SW480 (cell line): Measurements from ENCODE around the gene C18orf32.
"Not testable (repeated sequence)": the region's sequence is repeated elsewhere in the genome, so short reads cannot be mapped to it uniquely, and the experiment has no call there.

Source experiments
- DNase-seq: peaks from one replicate; pipeline ENCODE4 v3.0.0-alpha.2; 2016; ENCODE audit warnings: low spot score

The C18orf32 gene

GRCh38 chr18:49500201-49500921 is 13.3 kb upstream of the C18orf32 start:
- no peak for DNase-seq

DNA sequence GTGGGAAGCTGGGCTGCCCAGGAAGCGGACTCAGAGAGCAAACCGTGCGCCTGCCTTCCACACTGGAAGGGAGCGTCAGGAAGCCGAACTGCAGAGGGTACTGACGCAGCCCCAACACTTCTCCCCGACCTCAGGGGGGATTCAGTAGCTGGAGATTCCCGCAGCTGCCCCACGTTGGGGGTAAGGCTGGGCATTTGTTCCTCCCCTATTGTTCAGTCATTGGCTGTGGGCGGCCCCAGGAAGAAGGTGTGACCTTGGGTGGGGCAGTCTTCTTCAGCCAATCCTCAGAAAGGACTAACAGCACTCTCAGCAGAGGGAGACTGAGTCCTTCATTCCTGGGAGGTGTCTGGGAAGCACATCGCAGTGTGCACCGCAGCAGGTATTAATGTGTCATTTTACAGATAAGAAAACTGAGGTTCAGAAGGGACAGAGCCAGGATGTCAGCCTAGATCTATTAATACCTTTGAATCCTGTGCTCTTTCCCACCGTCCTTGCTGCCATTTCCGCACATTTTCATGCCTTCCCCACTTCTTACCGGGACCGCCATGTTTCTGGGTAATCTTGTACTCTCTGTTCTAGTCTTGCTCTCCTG is 12.1 kb upstream of the C18orf32 start:
- no peak for DNase-seq

- DNase-seq, result no peak
These were observed 8.4 kb upstream of the C18orf32 start for GRCh38 chr18:49495480-49495879.

GRCh38 chr18:49495076-49495475 is 8.0 kb upstream of the C18orf32 start:
- no peak for DNase-seq

GRCh38 chr18:49494660-49495059 is 7.6 kb upstream of the C18orf32 start:
- no peak for DNase-seq

GRCh38 chr18:49492694-49493033 is 5.6 kb upstream of the C18orf32 start:
- no peak for DNase-seq

DNA sequence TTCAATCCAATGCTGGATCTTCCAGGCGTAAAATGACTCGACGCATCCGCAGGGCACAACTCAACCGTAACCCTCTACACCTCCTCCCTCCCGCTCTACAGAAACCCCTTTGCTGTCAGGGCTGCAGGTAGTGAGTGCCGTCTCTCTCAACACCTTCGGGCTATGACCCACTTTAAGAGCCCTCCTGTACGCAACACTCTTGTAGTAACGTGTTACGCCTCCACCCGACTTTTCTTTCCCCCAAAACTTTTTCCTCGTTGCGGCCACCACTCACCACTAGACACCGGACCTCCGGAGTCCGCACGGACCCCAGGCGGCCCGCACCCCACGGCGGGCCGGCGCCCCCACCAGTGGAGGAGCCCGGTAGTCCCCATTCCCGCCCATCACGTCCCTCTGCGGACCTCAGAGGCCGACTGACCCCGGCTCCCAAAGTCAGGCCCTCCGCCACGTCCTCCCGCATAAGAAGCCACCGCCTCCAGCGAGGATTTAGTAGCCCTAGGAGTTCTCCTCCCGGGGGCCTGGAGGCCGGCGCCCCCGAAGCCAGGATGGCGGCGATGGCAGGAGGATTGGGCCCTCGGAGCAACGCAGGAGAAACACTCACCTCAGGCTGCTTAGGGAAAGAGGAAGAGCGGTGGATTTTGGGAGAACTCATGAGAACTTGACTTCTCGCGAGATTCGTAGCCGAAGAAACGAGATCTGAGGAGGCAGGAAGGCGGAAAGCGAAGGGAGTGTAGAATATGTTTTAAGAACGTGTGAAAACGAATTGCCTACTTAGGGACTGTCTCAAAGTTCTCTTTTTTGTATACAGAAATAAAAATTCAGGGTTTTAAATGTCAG is 5.0 kb upstream of the C18orf32 start, which contains the start of gene RPL17:
RPL17 (minus strand) TSS at position 609 of the 837 bp plus-strand sequence.
- DNase-seq, result peak; percentile 94

DNA sequence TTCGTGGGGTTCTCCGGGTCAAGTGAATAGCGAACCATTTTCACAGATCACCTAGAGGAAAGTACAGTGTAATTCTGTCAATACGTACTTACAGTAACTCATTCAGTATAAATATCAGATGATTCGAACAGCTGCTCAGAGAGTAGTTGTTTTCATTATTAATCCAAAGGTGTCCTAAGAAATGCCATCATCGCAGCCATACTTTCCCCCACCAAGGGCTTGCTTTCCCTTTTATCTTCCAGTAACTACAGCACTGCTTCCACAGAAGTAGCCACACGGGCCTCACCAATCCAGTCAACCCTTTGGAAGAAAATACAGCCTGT is 4.5 kb upstream of the C18orf32 start:
- no peak for DNase-seq

DNA sequence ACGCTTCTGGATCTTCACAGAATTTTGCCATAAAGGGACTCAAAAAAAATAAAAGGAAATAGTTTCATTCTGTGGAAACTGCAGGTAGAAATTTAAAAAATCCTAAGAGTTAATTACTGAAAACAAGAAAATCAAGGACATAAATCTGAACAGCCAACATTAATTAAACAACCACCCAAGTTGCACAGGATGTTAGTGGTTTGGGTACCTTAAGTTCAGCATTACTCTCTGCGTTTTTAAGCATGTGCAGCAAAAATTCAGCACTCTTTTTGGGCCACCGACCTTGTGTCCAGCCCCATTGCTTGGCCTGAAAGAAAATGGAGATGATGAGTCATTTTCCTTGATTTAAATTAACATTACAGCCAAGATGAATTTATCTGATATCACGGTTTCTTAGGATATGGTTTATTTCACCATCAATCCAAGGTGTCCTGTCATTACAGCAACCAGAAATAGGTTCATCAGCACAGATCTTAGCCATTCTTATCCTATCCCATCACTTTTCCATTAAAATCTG is 3.3 kb upstream of the C18orf32 start:
- DNase-seq, result no peak

- no peak for DNase-seq
These were observed 777 bp upstream of the C18orf32 start for GRCh38 chr18:49487711-49488310.

GRCh38 chr18:49486606-49486952 is 455 bp downstream of the C18orf32 start:
- peak; percentile 10 for DNase-seq

DNA sequence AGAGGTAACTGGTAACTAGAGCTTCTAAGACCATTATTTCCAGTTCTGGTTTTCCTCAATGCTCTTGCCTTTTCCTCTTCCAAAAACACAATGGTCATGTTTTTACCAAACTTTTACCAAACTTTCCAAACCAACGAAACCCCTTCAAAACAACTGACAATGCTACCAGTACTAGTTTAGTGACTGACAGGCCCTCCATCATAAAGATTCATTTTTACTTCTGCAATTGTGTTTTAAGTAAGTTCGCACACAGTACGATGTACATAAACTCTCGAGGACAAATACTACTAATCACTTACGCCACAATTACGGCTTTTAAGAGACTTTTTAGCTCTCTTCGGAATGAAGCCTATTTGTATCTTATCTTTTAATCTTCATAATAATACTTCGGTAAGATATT is 900 bp downstream of the C18orf32 start:
- no peak for DNase-seq

- DNase-seq, result no peak
These were observed 3.8 kb downstream of the C18orf32 start for GRCh38 chr18:49483198-49483597.

- no peak for DNase-seq
These were observed 5.1 kb downstream of the C18orf32 start for GRCh38 chr18:49481907-49482306.

GRCh38 chr18:49481317-49481716 is 5.7 kb downstream of the C18orf32 start:
- DNase-seq, result no peak

GRCh38 chr18:49479381-49480137 is 7.5 kb downstream of the C18orf32 start:
- no peak for DNase-seq

- DNase-seq, result no peak
These were observed 10.2 kb downstream of the C18orf32 start for GRCh38 chr18:49476664-49477411.

GRCh38 chr18:49474935-49475334 is 12.1 kb downstream of the C18orf32 start:
- not testable (repeated sequence) for DNase-seq

- DNase-seq, result no peak
These were observed 13.3 kb downstream of the C18orf32 start for GRCh38 chr18:49473721-49474120.

DNA sequence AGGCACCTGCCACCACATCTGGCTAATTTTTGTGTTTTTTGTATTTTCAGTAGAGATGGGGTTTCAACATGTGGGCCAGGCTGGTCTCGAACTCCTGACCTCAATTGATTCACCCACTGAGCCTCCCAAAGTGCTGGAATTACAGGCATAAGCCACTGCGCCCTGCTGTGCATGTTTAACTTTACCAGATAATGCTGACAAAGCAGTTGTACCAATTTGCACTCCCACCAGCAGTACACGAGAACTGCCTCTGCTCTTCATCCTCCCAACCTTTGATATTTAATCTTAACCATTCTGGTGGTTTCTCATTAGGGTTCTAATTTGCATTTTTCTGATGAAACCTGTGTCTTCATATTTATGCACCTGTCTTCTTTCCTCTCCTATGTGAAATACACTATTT is 14.6 kb downstream of the C18orf32 start:
- no peak for DNase-seq

DNA sequence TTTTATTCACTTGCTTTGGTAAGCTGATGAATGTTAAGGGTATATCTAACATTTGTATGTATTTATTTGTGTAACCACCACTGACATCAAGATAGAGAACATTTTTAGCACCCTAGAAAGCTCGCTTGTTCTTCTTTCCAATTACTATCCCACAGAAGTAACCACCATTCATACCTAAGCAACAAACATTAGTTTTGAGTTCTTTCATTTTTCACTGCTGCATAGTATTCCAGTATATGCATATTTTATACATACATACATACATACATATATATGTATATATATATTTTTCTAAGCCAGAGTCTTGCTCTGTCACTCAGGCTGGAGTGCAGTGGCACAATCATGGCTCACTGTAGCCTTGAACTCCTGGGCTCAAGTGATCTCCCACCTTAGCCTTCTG is 15.5 kb downstream of the C18orf32 start:
- DNase-seq, result no peak
